Measurements from ENCODE around the gene FNDC3B.

The FNDC3B gene

DNA sequence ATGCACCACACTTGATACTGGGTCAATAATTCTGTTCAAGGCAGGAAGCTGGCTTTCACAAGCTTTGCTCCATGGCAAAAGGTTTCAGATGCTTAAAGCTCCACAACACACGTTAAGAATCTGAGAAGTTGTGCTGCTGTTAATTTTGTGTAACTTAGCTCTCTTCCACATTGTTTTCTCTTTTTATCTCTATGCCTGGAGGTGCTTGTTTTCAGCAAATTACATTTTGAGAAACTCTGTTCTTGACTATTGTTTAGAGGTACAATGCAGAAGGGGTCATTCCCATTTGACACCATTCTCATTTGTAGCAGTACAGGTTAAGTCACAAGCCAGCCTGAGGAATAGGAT is 156.0 kb downstream of the FNDC3B start:
- DNase-seq: no peak

DNA sequence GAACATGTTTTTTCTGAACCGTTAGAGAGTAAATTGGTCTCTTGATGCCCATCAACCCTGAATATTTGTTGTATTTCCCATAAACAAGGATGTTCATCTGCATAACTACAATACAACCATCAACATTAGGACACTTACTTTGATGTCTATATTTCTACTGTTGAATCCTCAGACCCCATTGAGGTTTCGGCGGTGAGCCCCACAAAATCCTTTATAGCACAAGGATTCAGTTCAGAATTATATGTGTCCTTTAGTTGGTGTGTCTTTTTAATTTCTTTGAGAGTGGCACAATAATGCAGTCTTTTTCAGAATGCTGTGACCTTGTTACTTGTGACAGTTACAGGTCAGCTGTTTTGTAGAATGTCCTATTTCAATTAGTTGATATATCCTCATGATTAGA is 158.0 kb downstream of the FNDC3B start:
- no peak for DNase-seq

DNA sequence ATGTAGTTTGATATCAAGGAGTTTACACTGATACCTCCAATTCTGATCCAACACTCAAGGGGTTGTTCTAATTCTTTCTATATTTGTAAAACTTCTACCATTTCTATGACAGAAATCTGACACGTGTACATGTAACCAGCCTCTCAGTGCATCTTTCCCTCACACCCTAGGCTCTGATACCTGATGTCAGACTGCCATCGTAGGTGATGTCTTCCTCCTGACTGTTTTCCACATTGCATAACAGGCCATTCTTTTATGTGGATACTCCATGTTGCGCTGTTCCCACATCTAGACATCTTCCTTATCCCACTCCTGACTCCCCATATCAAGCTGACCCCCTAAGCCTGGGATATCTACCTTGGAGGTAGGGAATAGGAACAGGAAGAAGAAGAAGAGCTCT is 159.1 kb downstream of the FNDC3B start:
- DNase-seq: no peak

GRCh38 chr3:172199850-172200369 is 160.5 kb downstream of the FNDC3B start:
- no peak for DNase-seq

- peak; percentile 90 for DNase-seq
These were observed 161.9 kb downstream of the FNDC3B start for GRCh38 chr3:172201136-172201869.

DNA sequence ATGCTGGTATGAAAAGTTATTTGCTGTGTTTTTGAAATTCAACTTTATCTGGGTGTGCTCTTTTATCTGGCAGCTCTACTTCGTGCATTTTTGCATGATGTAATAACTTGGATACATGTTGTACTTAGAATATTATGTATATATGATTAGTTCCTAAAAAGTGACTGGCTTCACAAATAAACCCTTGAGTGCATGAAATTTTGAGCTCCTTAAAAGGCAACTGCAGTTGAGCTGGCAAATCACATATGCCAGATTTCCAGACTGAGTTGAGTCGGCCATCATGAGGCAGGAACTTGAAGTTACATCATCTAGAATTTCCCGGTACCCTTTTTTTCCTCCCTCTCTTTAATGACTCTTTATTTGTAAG is 162.5 kb downstream of the FNDC3B start:
- no peak for DNase-seq

GRCh38 chr3:172202797-172203196 is 163.4 kb downstream of the FNDC3B start:
- DNase-seq: no peak

DNA sequence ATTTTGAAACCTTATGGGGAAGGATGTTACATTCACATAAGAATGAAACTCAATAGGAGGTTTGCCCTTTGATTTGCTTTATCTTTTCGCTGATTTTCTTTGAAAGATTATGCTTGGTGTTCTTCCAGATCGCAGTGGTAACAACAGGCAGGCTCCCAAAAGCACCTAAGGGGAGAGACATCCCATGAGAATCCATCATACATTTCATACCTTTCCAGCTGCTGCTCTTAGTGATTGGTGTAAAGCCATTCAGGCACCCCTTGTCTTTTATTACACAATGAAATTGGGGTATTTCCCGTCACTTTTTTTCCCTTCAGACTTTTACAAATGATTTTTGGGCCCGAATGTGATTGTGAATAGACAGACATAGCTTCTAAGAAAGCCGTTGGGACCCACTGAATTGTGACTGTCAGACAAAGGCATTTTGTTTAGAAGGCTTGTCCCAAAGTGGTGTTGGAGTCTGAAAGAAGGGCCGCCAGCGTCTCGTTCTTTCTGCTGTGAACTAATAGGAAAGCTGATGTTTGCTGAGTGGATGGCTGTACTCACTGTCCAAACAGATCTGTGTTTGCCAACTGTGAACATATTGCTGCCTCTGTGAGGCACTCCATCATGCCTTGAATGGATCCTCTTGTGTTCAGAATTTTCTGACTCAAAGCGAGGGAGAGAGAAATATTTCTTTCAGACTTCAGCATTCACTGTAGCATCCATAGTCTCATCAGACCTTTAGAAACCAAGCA is 164.3 kb downstream of the FNDC3B start:
- no peak for DNase-seq

- DNase-seq: no peak
These were observed 165.3 kb downstream of the FNDC3B start for GRCh38 chr3:172204716-172205115.

- no peak for DNase-seq
These were observed 169.4 kb downstream of the FNDC3B start for GRCh38 chr3:172208586-172209332.

DNA sequence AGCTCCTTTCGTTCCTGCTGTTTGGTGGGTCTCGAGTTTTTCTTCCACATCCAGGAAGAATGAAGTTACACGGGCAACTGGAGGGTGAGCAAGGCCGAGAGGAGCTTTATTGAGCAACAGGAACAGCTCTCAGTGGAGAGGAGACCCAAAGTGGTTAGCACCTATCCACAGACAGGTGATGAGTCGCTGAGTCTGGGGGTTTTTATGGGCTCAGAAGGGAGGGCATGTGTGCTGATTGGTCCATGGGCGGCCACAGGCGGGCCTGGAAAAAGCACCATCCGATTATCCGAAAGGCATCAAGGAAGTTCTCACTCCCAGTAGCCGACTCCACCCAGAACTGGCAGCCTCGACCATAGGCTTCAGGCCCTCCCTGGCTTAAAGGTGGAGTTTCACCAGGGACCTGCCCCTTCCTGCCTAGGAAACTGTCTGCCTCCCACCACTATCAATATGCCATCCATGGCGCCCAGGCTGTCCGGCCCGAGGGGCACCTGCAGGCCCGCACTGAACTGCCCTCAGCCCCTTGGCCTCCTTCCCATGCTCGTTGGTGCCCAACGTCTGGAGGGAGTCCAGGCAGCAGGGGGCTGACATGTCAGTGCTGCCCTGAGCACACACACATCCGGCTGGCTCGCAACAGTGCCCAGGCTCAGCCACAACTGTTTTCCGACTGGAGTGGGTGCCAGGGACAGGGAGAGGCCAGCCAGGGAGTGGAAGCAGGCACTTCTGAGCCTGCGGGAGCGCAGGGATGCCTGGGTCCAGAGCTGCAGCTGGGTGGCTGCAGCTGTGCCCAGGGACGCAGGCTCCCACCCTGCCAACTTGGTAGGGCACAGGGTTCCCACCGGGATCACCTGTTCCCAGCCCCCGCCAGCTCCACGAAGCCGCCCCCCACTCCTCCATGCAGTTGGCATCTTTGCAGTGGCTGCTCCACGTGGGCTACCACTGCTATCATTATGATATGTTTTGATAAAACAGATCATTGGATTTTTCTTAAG is 170.2 kb downstream of the FNDC3B start:
- no peak for DNase-seq

DNA sequence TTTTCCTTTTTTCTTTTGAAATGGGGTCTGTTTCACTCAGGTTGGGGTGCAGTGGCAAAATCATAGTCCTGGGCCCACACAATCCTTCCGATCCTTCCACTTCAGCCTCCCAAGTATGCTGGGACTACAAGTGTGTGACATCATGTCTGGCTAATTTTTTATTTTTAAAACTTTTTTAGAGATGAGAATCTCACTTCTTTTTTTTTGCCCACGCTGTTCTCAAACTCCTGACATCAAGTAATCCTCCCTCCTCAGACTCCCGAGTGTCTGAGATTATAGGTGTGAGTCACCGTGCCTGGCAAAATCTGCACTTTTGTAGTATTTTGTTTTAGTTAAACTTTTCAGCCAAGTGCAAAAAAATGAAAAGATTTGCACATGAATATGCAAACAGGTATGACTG is 171.0 kb downstream of the FNDC3B start:
- no peak for DNase-seq

DNA sequence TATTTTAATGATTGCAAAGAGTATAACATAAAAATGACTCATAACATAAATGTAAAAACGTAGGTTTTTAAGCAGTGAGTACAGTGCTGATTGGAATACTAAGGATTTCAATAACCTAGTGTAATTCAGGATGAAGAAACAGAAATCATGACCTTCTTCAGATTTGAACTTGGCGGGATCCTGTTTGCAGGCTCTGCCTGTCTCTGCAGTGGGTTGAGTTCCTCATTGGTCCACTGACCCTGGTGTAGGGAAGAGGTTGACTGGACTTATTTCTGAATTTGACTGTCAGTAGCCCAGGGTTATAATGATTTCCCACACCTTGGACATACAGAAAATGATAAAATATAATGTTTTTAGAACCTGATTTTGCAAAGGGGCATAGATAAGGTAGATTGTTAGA is 171.7 kb downstream of the FNDC3B start:
- no peak for DNase-seq

DNA sequence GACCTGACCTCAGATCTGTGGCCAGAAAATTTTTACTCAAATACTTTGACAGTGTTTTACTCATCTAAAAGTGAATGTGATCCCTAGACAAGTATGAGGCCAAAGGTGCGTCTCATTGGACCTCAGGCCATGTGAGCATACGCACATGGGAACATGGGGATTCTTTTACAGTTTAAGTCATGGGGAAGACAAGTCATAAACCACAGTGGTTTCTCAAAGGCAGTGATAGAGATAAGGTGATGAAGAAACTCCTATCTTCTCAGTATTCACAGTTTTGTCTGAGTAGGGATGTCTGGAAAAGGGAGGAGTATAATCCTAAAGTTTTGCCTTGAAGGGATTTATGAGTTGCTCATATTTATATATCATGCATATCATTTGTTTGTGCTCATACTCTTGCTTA is 173.8 kb downstream of the FNDC3B start:
- DNase-seq: no peak

DNA sequence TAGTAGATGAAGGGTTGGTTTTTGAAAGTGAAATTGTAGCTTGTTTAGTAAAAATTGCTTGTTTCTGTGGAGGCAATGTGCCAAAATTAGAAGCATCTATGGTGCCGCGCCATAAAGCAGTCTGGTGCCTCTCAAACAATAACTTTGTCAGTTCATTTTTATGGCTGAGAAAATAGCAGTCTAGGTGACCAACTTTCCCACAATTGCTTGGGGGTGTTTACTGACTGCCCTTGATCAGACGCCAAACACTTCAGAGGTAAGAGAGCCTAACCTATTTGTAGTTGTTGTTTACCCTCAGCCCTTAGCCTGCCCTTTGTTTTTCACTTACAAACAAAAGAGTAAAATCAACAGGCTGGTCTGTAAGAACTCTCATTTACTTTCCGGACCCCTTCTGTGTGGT is 174.5 kb downstream of the FNDC3B start:
- peak; percentile 88 for DNase-seq

- no peak for DNase-seq
These were observed 176.9 kb downstream of the FNDC3B start for GRCh38 chr3:172216267-172216666.

DNA sequence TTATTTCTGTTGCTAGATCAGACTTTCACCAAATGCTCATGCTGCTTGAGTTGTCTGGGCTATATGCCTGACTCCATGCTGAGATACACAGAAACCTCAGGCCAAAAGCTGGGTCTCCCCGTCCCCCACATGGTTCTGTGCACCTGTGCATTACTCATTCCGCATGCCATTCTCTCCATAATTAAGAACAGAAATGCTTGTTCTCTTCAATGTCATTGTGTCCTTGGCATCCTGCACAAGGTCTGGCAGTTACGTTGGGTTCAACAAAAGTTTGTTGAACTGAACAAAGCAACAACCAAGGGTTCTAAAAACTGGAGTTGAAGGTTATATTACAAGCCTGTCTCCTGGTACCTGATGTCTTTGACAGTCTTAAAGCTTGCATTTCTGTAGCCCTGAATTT is 177.5 kb downstream of the FNDC3B start:
- no peak for DNase-seq

DNA sequence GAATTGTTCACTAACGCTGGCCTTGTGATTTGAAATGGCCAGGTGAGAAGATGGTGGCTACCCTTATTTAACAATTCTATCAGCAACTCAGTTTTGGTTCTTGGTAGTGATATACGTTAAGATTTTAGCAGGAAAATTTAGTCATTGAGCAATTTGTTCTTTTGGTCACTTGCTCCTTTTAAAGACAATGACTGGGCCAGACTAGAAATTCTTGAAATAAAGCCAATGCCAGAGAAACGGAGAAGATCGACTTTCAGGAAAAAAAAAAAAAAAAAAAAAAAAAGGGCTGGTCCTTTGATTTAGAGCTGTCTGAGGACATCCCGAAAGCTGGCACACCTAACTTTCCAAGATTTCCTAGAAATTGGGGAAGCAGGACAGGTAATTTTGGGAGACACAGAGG is 178.5 kb downstream of the FNDC3B start:
- DNase-seq: no peak

DNA sequence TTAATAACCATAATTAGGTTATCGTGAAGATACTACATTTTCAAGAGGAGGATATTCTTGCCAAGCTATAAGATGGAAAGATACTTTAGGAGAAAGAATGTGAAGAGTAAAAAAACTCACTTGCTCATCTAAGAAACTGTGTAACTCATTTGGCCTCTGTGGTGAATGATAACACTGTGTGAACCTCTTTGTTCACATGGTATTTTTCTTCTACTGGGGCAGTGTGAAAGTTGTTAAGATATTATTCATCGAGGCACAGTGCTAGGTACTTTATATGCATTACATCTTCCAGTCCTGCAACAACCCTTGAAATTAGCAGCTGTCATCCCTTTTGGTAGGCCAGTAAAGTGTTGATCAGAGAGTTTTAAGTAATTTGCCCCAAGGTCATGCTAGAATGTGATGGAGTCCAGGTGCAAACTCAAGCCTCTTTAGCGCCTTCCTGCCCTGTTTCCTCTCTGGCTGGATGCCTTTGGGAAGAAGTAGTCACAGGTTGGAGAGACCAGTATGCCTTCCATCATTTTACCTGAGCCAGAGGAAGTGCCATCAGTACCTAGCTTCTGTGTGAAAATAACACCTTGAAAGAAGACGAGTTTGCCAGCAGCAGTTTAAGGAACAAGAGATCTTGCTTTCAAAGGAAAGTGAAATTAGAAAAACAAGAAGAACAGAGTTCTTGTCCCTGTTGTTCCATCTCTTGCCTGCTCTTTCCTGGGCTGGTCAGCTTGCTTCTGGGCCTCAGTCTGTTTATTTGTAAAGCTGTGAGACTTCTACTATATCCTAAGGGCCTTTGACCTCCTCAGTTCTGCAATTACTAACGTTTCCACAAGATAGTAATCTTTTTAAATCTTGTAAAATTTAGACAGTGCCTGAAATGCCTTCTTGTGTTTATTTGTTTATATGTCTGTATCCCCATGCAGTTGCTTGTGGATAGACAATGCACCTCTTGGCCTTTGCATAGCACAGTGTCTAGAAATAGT is 179.3 kb downstream of the FNDC3B start:
- no peak for DNase-seq

GRCh38 chr3:172219750-172220149 is 180.4 kb downstream of the FNDC3B start:
- no peak for DNase-seq

GRCh38 chr3:172221547-172221946 is 182.2 kb downstream of the FNDC3B start:
- no peak for DNase-seq

Data from DMS79 treated with DMSO at 0.1 percent for 48 hours (cell line).